Cardiac fibroblast (primary cell): ENCODE data around the gene FITM1.

Experiments used
- DNase-seq, 2 donors: peaks; one replicate each; pipeline versions ENCODE4 v3.0.0 to v3.0.0-alpha.2; 2010; ENCODE audit warnings: low read depth in 2 of 2
- H3K4me3 ChIP-seq, 2 donors: replicated peaks in 1 of 2; 1 replicate in 1 of 2; 2 replicates in 1 of 2; pipeline ENCODE4 v1.5.1; 2011; ENCODE audit warnings: low read depth in 2 of 2, low read length in 2 of 2, mild to moderate bottlenecking in 2 of 2, moderate library complexity in 1 of 2
- CTCF ChIP-seq: IDR thresholded peaks from one replicate; pipeline ENCODE4 v1.5.1; 2011; ENCODE audit warnings: low read depth, mild to moderate bottlenecking, low read length, inconsistent platforms

The FITM1 gene

GRCh38 chr14:24130380-24130716 is at the start of gene FITM1:
Gene FITM1, plus strand, starts transcription at chr14:24130659. Its CDS starts 905 bp downstream, at chr14:24131564.
- no peak for TF ChIP-seq CTCF
- no peak for DNase-seq
- H3K4me3 ChIP-seq = no peak within 1 kb of the TSS

- no peak for TF ChIP-seq CTCF
- H3K4me3 ChIP-seq = peak overlapping the region; percentile 37 to 53
- peak; percentile 12 to 17 for DNase-seq
These were observed 49.3 kb upstream of the FITM1 start for GRCh38 chr14:24080888-24081738.

- DNase-seq = no peak
- TF ChIP-seq CTCF = no peak
- H3K4me3 ChIP-seq = peak overlapping the region in 1 of 2 donors; percentile 53
These were observed 48.7 kb upstream of the FITM1 start for GRCh38 chr14:24081739-24082211.

GRCh38 chr14:24082411-24083080 is 47.9 kb upstream of the FITM1 start:
- no peak for DNase-seq
- no peak overlapping the region for H3K4me3 ChIP-seq
- no peak for TF ChIP-seq CTCF

- DNase-seq = no peak
- no peak for TF ChIP-seq CTCF
- no peak overlapping the region for H3K4me3 ChIP-seq
These were observed 47.0 kb upstream of the FITM1 start for GRCh38 chr14:24083462-24083861.

- no peak overlapping the region for H3K4me3 ChIP-seq
- TF ChIP-seq CTCF = no peak
These were observed 46.0 kb upstream of the FITM1 start for GRCh38 chr14:24084440-24084839.

More at GRCh38 chr14:24084440-24084839, 46.0 kb upstream of the FITM1 start:
- DNase-seq = no peak
